ENCODE measurements around the gene SELPLG.

SELPLG gene

GRCh38 chr12:108638997-108639822 lies 5.5 kb upstream of the SELPLG start:
- Histone ChIP-seq H3K4me3 (ENCODE audit: low read depth in 1 of 2, low read length in 2 of 2) (no peak overlapping the region), H3K27ac (ENCODE audit: low read length) (peak overlapping the region; percentile 90), H3K9me3 (ENCODE audit: insufficient read depth, low read length, severe bottlenecking) (no peaks in the 10 kb centered on the region), H3K79me2 (ENCODE audit: insufficient read depth, low read length) (peaks cover 3% of the 10 kb centered on the region; the same call in 1 of the 2 replicates), H3K4me1 (ENCODE audit: insufficient read depth, low read length) (peaks cover 65% of the 10 kb centered on the region), H4K20me1 (ENCODE audit: insufficient read depth, low read length) (no peaks in the 10 kb centered on the region), H2AFZ (ENCODE audit: low read depth, low read length) (no peak overlapping the region), H3K27me3 (ENCODE audit: insufficient read depth, low read length, poor library complexity) (no peaks in the 10 kb centered on the region), H3K9ac (ENCODE audit: low read depth, low read length) (peak overlapping the region; percentile 45; the same call in 1 of the 2 replicates), H3K4me2 (ENCODE audit: insufficient read depth, low read length) (no peak overlapping the region), H3K36me3 (ENCODE audit: insufficient read depth, low read length) (peaks cover 9% of the 10 kb centered on the region)
- DNase-seq (no peak), ATAC-seq (ENCODE audit: insufficient read depth, low read depth) (no peak)
- TF ChIP-seq EZH2 (IDR thresholded peaks at IDR 0.05; ENCODE audit: borderline replicate concordance, low read depth, low read length, severe bottlenecking) (no peak), CTCF (IDR thresholded peaks at IDR 0.05; ENCODE audit: borderline replicate concordance, extremely low read depth, low read length, poor library complexity, severe bottlenecking) (no peak)

GRCh38 chr12:108638141-108638827 lies 4.6 kb upstream of the SELPLG start:
- no peak overlapping the region for H2AFZ ChIP-seq (ENCODE audit: low read depth, low read length)
- ATAC-seq (ENCODE audit: insufficient read depth, low read depth) = no peak
- H3K9me3 ChIP-seq (ENCODE audit: insufficient read depth, low read length, severe bottlenecking) = no peaks in the 10 kb centered on the region
- TF ChIP-seq EZH2 (IDR thresholded peaks at IDR 0.05; ENCODE audit: borderline replicate concordance, low read depth, low read length, severe bottlenecking) = no peak
- no peak for TF ChIP-seq CTCF (IDR thresholded peaks at IDR 0.05; ENCODE audit: borderline replicate concordance, extremely low read depth, low read length, poor library complexity, severe bottlenecking)
- H3K27ac ChIP-seq (ENCODE audit: low read length) = peak overlapping the region; percentile 90
- H4K20me1 ChIP-seq (ENCODE audit: insufficient read depth, low read length) = no peaks in the 10 kb centered on the region
- H3K79me2 ChIP-seq (ENCODE audit: insufficient read depth, low read length) = peaks cover 10% of the 10 kb centered on the region
- H3K4me2 ChIP-seq (ENCODE audit: insufficient read depth, low read length) = peak overlapping the region; percentile 41
- peaks cover 74% of the 10 kb centered on the region for H3K4me1 ChIP-seq (ENCODE audit: insufficient read depth, low read length)
- H3K4me3 ChIP-seq (ENCODE audit: low read depth in 1 of 2, low read length in 2 of 2) = no peak overlapping the region
- peak; percentile 74 for DNase-seq
- H3K27me3 ChIP-seq (ENCODE audit: insufficient read depth, low read length, poor library complexity) = no peaks in the 10 kb centered on the region
- peaks cover 4% of the 10 kb centered on the region for H3K36me3 ChIP-seq (ENCODE audit: insufficient read depth, low read length)
- peak overlapping the region; percentile 45 for H3K9ac ChIP-seq (ENCODE audit: low read depth, low read length)

- peak; percentile 73 for DNase-seq
- H3K4me1 ChIP-seq (ENCODE audit: insufficient read depth, low read length) = peaks cover 83% of the 10 kb centered on the region
- H3K79me2 ChIP-seq (ENCODE audit: insufficient read depth, low read length) = peaks cover 19% of the 10 kb centered on the region
- H2AFZ ChIP-seq (ENCODE audit: low read depth, low read length) = no peak overlapping the region
- TF ChIP-seq CTCF (IDR thresholded peaks at IDR 0.05; ENCODE audit: borderline replicate concordance, extremely low read depth, low read length, poor library complexity, severe bottlenecking) (no peak), EZH2 (IDR thresholded peaks at IDR 0.05; ENCODE audit: borderline replicate concordance, low read depth, low read length, severe bottlenecking) (no peak)
- peak overlapping the region; percentile 45 for H3K9ac ChIP-seq (ENCODE audit: low read depth, low read length)
- H3K4me2 ChIP-seq (ENCODE audit: insufficient read depth, low read length) = peak overlapping the region; percentile 41
- no peaks in the 10 kb centered on the region for H3K9me3 ChIP-seq (ENCODE audit: insufficient read depth, low read length, severe bottlenecking)
- no peaks in the 10 kb centered on the region for H4K20me1 ChIP-seq (ENCODE audit: insufficient read depth, low read length)
- peak overlapping the region; percentile 90 for H3K27ac ChIP-seq (ENCODE audit: low read length)
- ATAC-seq (ENCODE audit: insufficient read depth, low read depth) = peak; percentile 39
- no peaks in the 10 kb centered on the region for H3K27me3 ChIP-seq (ENCODE audit: insufficient read depth, low read length, poor library complexity)
- H3K4me3 ChIP-seq (ENCODE audit: low read depth in 1 of 2, low read length in 2 of 2) = no peak overlapping the region
- peaks cover 3% of the 10 kb centered on the region for H3K36me3 ChIP-seq (ENCODE audit: insufficient read depth, low read length)
These were observed 3.7 kb upstream of the SELPLG start for GRCh38 chr12:108637222-108637971.
